NCI-H187 treated with DMSO at 0.1 percent for 48 hours (cell line): ENCODE measurements around the gene LHFPL5.

Experiments
- DNase-seq: peaks from one replicate; lab custom pipeline; 2025; lab: John Stamatoyannopoulos, UW

Gene LHFPL5

DNA sequence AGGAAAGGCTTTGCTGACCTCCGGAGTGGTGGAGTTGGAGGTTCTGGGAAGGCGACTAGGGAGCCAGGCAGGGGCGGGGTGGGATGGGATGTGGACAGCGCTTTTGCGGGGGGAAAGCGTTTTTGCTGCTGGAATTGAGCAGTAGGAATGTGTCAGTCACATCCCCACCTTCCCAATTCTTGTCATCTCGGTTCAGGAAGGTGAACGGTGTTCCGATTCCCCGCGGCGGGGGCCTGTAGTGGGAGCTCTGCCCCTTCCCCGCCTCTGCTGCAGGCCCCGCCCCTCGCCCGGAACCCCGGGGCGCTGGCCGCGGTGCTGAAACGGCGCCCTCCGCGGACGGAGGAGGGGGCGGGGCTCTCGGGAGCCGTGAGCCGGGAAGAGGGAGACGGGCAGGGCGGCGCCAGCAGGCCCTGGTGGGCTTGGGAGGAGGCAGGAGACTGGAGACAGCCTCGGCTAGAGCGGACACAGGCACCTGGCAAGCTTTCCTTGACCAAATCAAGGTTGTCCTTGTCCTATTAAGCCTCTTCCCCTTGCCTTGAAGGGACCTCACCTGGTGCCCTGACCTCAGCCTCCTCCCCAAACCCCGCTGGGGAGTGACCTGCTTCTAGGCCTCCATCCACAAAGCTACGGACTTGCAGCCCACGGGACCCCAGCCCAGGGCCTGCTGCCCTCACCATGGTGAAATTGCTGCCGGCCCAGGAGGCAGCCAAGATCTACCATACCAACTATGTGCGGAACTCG, at the start of gene LHFPL5:
LHFPL5 (plus strand) TSS at position 357 of the 741 bp plus-strand sequence; CDS start at position 676, 319 bp downstream.
- no peak for DNase-seq

DNA sequence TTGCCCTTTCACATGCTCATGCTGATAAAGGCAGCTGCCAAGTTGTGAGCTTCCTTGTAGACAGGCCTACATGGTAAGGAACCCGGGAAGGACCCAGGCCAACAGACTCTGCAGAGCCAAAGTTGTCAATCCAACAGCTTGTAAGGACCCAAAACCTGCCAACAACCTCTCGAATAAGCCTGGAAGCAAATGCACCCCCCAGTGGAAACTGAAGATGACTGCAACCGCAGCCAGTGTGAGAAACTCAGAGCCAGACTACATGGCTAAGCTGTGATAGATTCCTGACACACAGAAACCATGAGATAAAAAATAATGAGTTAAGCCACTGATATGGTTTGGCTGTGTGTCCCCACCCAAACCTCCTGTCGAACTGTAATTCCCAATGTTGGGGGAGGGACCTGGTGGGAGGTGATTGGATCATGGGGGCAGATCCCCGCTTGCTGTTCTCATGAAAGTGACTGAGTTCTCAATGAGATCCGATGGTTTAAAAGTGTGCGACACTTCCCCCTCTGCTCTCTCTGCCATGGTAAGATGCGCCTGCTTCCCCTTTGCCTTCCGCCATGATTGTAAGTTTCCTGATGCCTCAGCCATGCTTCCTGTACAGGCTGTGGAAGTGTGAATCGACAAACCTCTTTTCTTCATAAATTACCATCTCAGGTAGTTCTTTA, 47.6 kb upstream of the LHFPL5 start:
- DNase-seq, result no peak

DNA sequence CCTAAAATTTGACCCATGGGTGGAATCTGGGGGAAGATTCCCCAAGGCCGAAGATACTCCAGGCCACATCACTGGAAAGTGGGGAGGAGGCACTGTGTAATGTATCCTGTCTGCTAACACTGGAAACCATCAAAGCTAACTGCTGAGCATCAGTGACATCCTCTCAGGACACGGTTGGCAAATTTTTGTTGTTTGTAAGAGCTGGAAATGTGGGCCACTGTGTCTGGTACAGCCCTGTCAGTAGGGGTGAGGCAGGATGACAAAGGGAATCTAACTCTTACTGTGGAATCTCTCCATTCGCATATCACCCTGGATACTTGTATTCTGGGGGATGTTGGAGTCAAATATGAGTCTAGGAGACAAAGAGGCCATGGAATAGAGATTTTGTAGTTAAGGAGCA, 45.7 kb upstream of the LHFPL5 start:
- no peak for DNase-seq

DNA sequence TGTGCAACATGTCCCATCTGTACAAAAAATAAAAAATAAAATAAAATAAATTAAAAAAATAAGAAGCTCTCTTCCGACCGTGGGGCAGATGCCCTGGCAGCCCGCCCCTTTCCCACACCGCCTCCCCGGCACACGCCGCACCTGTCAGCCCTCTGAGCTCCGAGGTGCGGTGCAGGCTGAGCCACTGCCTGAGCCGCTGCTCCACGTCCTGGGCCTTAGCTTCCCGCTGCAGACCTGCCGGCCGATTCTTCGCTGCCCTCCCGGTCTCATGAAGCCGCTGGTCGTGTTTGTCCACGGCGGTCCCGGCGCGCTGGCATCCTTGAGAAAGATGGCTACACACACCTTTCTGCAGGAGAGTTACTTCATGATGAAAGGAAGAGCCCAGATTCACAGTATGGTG, 39.4 kb upstream of the LHFPL5 start:
- no peak for DNase-seq

DNA sequence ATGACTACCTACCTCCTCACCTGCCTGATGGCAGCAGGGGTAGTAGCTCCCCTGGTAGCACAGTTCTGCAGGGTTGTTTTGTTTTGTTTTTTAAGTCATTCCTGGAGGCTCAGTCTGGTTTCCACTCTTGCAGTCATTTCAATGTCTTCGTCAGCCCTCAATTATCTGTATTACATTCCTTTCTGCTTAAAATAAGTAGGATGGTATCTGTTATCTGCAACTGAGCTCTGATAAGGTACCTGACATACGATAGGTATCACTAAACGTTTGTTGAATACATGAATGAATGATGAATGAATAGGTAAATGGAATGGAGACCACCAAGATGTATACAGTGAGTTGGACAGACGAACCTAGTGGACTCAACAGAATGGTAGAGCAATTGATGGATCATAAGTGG, 35.9 kb upstream of the LHFPL5 start:
- DNase-seq, result no peak

DNA sequence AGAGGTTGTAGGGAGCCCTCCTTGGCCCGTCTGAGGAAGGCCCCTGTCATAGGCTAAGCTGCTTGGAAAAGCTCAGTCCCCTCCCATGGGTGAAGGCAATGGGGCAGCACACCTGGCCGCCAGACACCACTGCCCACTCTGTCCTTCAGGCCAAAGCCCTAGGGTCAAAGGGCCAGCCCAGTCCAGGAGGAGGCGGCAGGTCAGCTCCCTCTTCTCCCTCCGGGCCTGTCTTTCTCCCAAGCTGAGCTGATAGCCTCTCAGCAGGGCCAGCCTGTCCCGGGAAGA, 33.9 kb upstream of the LHFPL5 start:
- no peak for DNase-seq

DNA sequence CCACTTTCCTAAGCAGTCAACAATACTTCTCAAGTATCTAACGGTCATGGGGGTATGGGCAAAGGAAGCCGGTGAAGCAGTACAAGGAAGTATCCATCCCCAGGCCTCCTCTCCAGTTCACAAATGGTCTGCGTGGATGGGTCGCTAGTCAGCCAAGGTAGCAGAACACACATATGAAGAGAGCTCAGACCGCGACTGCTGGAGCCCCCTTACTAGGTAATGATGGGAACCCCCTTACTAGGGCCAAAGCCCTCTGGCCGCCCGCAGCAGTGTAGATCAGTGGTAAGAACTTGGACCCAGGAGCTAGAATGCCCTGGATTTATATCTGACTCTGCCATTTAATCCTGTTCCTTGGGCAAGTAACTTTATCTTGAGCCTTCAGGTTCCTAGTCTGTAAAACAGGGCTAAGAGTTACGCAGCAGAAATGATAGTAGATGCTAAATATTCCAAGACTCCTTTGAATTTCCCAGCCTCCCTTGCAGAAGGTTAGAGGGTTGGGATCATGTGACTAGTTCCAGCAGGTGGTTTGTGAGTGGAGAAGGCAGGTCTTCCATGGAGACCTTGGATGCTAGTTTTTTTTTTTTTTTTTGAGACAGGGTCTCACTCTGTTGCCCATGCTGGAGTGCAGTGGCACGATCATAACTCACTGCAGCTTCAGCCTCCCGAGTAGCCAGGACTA, 30.9 kb upstream of the LHFPL5 start:
- no peak for DNase-seq

DNA sequence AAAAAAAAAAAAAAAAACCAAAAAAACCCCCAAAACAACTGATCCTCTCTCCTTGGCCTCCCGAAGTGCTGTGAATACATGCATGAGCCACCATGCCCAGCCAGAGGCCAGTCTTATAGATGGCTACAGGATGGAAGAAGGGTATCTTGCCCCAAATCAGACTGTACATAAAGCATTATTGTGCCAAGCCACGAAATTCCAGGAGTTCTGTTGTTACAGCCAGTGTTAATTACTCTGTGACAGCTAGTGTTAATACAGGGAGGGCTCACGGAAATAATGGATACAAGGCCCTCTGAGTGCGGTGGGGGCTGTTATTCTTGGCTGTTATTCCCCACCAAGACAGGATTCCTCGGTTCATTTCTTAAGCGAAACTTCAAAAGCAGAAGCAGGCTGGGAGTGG, 30.1 kb upstream of the LHFPL5 start:
- DNase-seq, result no peak

DNA sequence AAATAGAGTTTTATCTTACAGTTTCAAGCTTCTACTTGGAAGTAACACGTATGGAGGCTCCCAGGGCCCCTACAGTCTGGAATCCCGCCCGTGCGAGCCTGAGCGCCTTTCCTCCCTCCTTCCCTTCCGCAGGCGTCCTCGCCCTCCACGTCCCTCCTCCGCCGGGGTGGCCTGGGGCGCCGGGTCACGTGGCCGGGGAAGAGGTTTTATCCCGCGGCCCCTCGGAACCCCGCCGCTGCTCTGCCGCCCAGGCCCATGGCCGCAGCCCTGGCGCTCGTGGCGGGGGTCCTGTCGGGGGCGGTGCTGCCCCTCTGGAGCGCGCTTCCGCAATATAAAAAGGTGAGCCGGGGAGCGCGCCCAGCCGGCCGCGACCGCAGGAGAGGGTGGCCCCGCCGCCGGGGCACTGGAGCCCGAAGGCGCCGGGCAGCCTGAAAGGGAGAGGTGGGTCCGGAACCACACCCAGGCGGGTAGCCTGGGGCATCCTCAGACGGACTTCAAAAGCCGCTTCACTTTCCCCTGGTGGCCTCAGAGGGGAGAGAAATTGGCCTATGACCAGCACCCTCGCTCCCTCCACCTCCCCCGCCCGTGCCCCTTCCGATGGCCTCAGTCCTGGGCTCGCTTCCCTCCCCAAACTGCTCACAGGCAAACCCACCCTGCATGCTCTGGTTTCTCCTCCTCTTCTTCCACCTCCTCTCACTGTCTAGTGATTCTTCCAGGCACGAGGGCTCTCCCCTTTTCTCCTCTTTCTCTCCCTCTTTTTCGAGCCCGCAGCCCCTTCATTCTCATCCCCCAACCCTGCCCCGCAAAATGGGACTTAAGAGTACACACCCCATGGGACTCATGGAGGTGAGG, 28.6 kb upstream of the LHFPL5 start, which contains the start of gene CLPSL2:
CLPSL2 (plus strand) TSS at position 235 of the 852 bp plus-strand sequence; CDS start at position 256, 21 bp downstream.
- DNase-seq, result no peak

DNA sequence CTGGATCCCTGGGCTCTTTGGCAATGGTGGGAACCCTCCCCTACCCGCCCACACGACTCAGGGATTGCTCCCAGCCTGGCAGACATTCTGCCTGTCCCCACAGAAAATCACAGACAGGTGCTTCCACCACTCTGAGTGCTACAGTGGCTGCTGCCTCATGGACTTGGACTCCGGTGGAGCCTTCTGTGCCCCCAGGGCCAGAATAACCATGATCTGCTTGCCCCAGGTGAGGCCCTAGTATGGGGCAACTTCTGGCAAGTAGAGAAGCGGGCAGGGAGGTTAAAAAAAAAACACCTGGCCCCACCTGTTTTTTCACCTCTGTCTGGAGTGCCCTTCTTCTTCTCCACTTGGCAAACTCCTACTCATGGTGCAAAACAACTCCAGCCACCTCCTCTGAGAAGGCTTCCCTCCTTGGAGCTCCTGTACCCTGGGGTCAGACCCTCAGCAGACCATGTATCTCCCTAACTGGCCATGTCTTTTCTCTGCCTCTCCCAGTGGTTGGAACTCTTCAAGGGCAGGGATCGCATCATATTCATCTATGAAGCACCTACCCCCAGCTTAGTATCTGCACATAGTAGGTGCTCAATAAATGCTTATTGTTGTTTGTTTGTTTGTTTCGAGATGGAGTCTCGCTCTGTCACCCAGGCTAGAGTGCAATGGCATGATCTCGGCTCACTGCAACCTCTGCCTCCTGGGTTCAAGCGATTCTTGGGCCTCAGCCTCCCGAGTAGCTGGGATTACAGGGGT, 27.6 kb upstream of the LHFPL5 start:
- no peak for DNase-seq

DNA sequence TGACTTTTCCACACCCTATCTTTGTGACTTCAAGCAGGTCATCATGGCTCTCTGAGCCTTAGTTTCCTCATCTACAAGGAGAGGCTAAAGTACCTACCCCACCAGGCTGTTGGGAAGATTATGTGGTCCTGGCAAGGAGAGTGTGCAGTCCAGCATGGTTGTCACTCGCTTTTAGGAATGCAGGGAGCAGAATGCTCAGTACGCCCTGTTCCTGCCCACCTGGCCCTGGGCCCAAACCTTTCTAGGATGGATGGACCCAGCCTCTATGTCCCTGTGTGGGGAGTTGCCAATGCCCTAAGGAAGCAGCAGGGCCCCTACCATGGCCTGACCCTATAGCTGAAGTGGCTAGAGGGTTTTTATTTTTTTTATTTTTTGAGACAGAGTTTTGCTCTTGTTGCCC, 26.7 kb upstream of the LHFPL5 start:
- no peak for DNase-seq

DNA sequence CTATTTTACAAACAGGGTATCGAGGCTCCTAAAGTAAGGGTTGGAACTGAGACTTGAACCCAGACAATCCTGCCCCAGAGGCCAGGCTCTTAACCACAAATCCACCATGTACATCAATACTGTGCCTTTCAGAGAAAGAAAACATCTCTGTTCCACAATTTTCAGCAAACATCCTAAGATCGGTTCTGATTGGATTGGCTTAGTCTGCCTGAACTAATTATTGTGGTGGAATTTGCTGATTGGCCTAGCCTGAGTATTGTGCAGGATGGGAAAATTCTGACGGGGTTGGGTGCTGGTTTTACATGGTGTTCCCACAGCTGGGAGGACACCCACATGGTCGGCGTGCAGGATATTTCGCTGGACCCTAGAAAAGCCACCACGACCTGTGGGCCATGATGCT, 24.4 kb upstream of the LHFPL5 start, which contains the start of gene CLPSL1:
CLPSL1 (plus strand) TSS at position 301 of the 400 bp plus-strand sequence; CDS start at position 393, 92 bp downstream.
- no peak for DNase-seq

DNA sequence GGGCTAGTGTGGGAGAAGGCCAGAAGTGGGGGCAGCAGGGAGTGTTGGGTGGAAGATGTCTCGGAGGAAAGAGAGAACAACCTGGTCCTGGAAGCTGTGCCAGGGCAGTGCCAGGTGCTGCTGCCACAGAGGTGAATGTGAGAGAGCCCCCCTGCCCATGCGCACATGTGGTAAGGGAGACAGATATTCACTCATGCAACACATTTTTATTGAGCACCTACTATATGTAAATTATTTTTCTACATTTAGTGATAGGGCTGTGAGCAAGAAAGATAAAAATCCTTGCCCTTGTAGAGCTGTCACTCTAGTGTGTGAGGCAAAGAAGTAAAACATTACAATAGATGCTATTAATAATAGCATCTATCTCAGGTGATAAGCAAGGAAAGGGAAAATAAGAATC, 23.9 kb upstream of the LHFPL5 start:
- no peak for DNase-seq

DNA sequence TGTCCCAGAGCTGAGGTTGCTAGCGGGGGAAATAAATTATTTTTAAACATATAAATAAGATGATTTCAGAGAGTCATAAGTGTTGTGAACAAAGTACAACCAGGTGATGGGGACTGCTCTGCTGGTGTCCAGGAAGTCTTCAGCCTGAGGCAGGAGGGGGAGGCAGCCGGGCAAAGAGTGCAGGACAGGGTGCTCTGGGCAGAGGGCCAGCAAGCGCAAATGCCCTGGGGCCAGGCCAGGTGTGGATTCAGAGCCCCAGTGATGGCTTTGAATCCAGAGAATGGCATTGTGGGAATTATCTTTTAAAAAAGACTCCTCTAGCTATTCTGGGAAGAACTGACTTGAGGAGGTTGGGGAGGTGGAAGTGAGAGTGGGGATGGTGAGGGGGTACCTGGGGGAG, 22.7 kb upstream of the LHFPL5 start:
- DNase-seq, result no peak

DNA sequence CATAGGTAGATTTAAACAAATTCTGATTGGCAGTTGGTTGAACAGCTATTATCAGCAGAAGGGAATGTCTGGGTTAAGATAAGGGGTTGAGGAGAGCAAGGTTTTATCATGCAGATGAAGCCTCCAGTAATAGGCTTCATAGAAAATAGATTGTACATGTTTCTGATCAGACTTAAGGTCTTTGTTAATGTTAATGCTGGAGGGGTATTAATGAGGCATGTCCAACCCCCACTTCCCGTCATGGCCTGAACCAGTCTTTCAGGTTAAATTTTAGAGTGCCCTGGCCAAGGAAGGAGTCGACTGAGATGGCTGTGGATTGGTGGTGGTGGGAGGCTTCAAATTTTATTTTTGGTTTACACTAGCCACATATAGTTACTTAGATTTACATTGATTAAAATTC, 21.0 kb upstream of the LHFPL5 start:
- DNase-seq, result no peak

DNA sequence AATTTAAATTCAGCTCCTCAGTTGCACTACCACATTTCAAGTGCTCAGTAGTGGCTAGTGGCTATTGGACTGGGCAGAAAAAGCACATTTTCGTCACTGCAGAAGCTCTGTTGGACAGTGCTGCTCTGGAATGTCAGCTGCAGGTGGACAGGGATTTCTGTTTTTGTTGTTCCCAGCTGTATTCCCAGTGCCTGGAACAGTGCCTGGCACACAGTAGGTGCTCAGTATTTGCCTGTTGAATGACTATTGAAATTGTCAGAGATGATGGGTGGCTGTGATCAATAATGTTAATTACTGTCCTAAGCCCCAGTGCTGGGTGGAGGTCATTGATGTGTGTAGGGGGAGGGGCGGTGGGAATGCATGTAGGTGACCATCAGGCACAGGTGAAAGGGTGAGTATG, 18.9 kb upstream of the LHFPL5 start:
- DNase-seq, result no peak

DNA sequence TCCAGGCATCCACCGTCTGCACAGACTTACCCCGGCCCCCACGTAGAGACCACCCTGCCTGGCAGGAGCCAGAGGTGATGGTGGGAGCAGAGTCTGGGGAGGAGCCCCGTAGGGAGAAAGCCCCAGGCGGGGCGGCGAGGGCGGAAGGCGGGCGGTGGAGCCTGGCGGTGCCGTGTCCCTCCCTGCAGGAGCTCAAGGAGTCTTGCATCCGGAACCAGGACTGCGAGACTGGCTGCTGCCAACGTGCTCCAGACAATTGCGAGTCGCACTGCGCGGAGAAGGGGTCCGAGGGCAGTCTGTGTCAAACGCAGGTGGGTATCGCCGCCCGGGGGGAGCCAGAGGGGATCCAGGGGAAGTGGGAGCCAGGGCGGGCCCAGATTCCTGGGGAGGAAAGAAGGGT, 18.3 kb upstream of the LHFPL5 start:
- DNase-seq, result no peak

DNA sequence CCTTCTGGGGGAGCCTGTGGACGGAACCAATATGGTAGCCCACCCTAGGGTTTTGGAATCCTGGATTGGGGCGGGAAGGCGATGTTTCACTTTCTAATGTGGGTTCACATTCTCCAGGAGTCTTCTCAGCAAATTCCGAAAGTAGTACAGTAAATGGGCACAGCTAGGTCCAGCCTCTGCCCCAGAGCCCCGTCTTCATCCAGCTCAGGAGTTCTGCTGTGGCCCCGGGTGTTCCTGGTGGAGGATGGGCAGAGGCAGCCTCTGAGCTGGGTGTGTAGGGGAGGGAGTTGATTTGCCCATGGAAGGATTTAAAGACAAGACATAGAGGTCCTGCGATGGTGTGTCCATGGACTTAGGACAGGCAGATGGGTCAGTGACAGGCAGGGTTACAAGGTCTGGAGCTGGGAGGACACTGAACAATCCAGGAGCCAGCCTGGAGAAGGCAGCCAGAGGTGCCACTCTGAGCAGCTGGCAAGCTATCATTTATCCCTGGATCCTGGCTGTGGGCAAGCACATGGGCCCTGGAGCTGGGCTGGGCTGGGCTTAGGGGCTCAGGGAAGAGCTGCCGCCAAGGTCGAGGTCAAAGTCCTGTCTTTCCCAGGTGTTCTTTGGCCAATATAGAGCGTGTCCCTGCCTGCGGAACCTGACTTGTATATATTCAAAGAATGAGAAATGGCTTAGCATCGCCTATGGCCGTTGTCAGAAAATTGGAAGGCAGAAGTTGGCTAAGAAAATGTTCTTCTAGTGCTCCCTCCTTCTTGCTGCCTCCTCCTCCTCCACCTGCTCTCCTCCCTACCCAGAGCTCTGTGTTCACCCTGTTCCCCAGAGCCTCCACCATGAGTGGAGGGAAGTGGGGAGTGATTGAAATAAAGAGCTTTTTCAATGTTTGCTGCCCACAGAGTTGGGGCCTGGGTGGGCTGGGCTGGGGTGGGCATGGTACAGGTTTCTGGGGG, 17.6 kb upstream of the LHFPL5 start:
- DNase-seq, result no peak

DNA sequence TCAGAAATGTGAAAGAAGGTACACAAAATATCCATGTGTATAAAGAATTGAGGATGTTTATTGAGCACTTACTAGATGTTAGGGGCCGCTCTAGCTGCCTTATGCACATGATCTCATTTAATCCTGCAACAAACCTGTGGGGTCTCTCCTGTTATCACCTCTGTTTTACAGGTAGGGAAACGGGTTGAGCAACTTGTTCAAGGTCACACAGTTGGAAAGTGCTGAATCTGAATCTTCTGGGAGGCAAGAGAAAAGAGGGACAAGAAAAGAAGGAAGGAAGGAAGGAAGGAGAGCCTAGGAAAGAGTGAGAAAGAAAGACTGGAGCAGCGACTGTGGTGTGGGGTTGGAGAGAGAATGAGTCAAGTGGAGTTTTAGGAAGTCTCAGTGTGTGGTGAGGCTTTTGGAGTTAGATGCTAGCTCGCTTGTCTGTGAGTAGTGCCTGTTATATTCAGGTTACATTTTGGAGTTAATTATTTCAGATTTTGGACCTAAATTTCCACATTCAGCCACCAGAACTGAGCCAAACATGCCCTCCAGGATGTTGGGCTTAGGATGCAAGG, 16.6 kb upstream of the LHFPL5 start:
- DNase-seq, result no peak

DNA sequence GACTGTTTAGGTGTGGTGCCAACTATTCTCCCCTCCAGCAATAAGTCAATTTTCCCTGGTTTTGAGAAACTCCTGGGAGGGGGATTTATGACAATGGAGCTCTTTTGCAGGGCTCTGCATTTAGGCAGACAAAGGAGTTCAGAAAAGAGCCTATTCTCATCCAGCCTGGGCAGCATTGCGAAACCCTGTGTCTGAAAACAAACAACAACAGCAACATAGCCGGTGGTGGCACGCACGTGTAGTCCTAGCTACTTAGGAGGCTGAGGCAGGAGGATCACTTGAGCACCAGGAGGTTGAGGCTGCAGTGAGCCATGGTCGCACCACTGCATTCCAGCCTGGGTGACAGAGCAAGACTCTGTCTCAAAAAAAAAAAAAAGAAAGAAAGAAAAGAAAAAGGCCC, 14.5 kb upstream of the LHFPL5 start:
- DNase-seq, result no peak
